HUES48 (cell line): Measurements from ENCODE around the gene SEMA3B.

Experiments
- H3K27ac ChIP-seq: one replicate; pipeline ENCODE4 v1.7.0; 2013; ENCODE audit warnings: low read depth, low read length, inconsistent platforms
- H3K27me3 ChIP-seq: 2 replicates; pipeline ENCODE4 v1.6.1; 2013; ENCODE audit warnings: mild to moderate bottlenecking, low read length; ENCODE audit not compliant: control insufficient read depth, insufficient read depth
- H3K36me3 ChIP-seq: 2 replicates; pipeline ENCODE4 v1.6.1; 2013; ENCODE audit warnings: low read length; ENCODE audit not compliant: control insufficient read depth, insufficient read depth
- H3K4me1 ChIP-seq: 2 replicates; pipeline ENCODE4 v1.6.1; 2013; ENCODE audit warnings: mild to moderate bottlenecking, low read length; ENCODE audit not compliant: control insufficient read depth, insufficient read depth
- H3K4me3 ChIP-seq: 2 replicates; pipeline ENCODE4 v1.5.1; 2013; ENCODE audit warnings: mild to moderate bottlenecking, low read depth, low read length
- H3K9ac ChIP-seq: 2 replicates; pipeline ENCODE4 v1.6.1; 2013; ENCODE audit warnings: mild to moderate bottlenecking, low read depth, low read length, moderate library complexity
- H3K9me3 ChIP-seq: 2 replicates; pipeline ENCODE4 v1.6.1; 2013; ENCODE audit warnings: low read length; ENCODE audit not compliant: control insufficient read depth, insufficient read depth

The SEMA3B gene

DNA sequence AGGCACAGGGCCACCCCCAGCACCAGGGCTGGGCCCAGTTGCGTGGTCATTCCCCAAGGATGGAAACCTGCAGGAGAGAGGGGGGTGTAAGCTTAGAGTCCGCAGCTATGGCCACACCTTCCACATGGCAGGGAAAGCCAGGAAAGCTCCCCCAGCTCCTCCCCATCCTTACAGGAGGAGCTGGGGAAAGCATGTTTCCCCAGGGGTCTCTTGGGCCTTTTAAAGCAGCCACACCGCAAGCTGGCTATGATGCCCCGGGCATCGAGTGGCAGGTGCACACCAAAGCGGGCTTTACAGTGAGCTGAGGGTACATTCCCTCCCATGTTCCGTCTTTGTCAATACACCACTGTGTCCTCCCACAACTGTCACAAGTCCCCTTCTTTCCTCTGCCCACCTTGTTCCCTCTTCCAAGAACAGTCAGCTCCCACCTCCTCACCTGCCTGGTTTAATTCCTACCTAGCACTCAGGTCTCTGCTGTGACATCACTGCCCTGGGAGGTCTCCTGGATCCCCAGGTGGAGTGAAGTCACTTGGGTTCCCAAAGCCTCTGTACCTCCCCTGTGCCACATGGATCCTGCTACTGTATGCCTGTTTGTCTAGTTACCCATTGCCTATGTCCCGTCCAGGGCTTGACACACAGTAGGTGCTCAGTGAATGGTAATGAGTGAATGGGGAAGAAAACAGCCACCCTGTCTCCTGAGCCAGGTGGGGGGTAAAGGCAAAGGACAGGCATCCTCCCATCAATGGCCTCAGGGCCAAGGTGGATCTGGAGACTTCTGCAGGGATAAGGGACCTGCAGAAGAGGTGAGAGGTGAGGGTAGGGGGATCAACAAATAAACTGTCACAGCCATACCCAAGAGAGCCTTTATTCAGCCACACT, 26.8 kb downstream of the SEMA3B start:
- Histone ChIP-seq H3K9me3 (no peaks in the 10 kb centered on the region), H3K4me3 (no peak overlapping the region), H3K27me3 (no peaks in the 10 kb centered on the region), H3K27ac (no peak overlapping the region), H3K36me3 (no peaks in the 10 kb centered on the region), H3K9ac (no peak overlapping the region), H3K4me1 (peaks cover 12% of the 10 kb centered on the region)

DNA sequence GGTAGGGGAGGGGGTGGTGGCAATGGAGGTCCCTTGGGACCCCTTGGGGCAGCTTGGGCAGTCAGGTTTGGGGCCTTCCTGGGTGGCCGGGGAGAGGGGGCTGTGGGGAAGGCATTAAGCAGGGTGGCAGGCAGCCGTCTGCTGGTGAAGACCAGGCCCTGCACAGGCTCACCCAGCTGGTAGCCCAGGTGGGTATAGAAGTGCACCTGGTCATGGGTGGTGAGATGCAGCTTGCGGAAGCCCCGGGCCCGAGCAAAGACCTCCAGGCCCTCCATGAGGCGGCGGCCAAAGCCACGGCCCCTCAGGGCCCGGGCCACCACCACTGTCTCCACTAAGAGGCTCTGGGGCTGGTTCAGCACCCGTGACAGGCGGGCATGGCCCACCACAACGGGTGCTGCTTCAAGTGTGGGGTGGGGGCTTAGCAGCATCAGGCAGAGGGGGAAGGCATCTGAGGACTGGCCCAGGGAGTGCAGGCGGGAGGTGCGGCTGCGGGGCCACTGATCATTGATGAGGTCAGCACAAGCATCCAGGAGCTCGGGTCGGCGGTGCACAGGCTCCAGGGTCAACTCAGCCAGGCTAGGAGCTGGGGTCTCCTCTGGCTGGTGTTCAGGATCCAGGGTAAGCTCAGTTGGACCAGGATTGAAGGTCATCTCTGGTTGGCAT, 27.9 kb downstream of the SEMA3B start:
- Histone ChIP-seq H3K9me3 (no peaks in the 10 kb centered on the region), H3K9ac (no peak overlapping the region), H3K4me1 (peaks cover 7% of the 10 kb centered on the region; the same call in 1 of the 2 replicates), H3K36me3 (no peaks in the 10 kb centered on the region), H3K4me3 (no peak overlapping the region), H3K27ac (no peak overlapping the region), H3K27me3 (no peaks in the 10 kb centered on the region)

DNA sequence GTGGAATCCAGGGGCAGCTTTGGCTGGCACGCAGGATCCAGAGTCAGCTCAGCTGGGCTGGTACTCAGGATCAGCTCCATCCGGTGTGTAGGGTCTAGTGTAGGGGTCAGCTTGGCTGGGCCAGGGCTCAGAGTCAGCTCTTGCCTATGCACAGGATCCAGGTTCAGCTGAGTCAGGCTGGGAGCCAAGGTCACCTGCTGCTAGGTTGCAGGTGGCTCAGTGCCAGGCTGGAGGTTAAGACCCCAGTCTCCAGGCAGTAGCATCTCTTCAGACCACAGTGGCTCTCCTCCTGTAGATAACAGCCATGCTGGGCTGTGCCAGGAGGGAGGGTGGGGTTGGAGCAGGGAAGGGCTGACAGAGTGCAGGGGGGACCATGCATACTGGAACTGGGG, 28.4 kb downstream of the SEMA3B start:
- Histone ChIP-seq H3K9me3 (no peaks in the 10 kb centered on the region), H3K4me1 (peaks cover 7% of the 10 kb centered on the region; the same call in 1 of the 2 replicates), H3K27ac (no peak overlapping the region), H3K27me3 (no peaks in the 10 kb centered on the region), H3K9ac (no peak overlapping the region), H3K36me3 (no peaks in the 10 kb centered on the region), H3K4me3 (no peak overlapping the region)

DNA sequence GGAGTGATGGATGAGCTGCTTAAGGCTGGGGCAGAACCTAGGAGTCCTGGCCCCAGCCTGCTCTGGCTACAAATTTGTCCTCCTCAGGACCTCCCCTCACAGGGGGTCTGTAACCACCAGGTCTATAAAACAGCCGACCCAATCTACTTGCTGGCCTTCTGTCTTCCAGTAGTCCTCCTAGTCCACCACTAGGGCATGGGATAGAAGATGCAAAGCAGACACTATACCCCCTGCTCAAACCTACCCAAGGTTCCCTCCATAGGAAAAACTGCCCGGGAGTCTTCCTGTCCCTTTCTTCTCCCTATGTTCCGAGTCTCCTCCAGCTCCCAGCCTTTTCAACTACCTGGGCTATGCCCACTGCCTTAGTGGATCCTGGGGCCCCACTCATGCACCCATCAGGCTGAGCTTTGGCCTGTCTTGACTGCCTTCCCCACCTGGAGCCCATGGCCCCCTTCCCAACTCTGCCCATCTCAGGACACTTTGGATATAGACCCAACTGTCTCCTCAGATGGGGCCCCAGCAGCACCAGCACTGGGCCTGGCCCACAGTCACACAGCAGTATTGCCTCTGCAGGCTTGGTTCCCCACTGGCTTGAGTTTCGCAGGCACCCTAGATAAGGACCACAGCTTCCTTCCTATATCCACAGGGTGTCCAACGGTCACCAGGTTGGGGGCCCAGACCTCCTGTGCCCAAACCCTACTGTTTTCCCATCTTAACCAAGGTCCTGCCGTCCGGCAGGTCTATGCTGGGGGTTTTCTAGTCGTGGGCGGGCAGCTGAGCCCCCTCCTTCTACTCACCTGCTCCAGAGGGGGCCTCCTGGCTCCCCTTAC, 29.2 kb downstream of the SEMA3B start:
- H3K9me3 ChIP-seq: no peaks in the 10 kb centered on the region
- H3K36me3 ChIP-seq: no peaks in the 10 kb centered on the region
- peaks cover 5% of the 10 kb centered on the region; the same call in 1 of the 2 replicates for H3K4me1 ChIP-seq
- peak overlapping the region; percentile 100 for H3K4me3 ChIP-seq
- H3K27ac ChIP-seq: no peak overlapping the region
- no peak overlapping the region for H3K9ac ChIP-seq
- H3K27me3 ChIP-seq: no peaks in the 10 kb centered on the region

DNA sequence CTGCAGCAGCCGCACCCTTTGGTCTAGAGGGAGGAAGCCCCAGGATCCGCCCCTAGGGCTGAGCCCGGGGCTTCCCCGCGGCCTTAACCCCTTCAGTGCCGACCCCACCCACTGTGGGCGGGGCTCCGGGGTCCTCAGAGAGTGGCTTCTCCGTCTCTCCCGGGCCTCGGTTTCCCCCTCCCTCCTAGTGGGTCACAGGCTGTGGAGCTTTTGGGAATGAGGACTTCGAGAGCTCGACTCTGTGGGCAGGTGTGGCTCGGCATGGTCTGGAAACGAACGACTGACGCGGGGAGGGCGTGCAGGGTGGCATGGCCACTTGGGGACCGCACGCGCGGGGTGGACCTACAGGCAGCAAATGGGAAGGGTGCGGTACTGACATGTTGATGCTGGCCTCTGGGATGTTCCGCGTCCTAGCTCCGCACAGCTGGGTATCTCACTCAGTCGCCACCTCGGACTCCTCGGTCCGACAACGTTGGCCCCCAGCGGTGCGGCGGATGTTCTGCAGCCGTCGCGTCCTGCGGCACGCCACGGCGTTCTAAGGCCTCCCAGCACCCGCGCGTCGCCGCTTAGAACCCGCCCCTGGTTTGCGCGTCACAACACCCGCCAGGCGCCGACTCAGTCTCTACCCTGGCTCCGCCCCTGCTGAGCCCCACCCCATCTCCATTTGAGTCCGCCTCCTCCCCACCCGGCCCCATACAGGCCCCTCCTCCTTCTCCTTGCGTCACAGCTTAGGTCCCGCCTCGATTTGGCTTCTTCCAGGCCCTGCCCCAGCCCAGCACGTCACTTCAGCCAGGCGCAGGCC, 30.1 kb downstream of the SEMA3B start, which contains the start of the genes HYAL3 and NAA80:
Gene HYAL3, minus strand, starts transcription at position 570 of the 802 bp plus-strand sequence. CDS start 3,803 bp downstream, outside the sequence.
Gene NAA80, minus strand, starts transcription at position 570 of the 802 bp plus-strand sequence. CDS start 1,942 bp downstream, outside the sequence.
- peaks cover 5% of the 10 kb centered on the region; the same call in 1 of the 2 replicates for H3K4me1 ChIP-seq
- H3K36me3 ChIP-seq: no peaks in the 10 kb centered on the region
- peak within 1 kb of the TSS; percentile 69 for H3K9ac ChIP-seq
- peak within 1 kb of the TSS; percentile 78 for H3K27ac ChIP-seq
- H3K27me3 ChIP-seq: no peaks in the 10 kb centered on the region
- H3K4me3 ChIP-seq: peak within 1 kb of the TSS; percentile 100
- H3K9me3 ChIP-seq: no peaks in the 10 kb centered on the region

DNA sequence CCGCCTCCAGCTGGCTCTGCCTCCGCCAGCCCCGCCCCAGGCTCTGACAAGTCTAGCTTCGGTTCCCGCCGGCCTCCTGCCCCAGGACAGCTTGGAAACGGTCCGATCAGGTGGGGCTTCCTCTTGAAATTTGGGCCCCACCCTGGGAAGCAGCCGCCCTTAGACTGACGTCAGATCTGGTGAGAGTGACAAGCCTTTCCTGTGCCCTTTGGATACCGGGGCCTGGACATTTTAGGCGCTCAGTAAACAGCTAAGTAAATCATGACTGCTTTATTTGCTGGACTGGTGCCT, 30.6 kb downstream of the SEMA3B start:
- peaks cover 5% of the 10 kb centered on the region; the same call in 1 of the 2 replicates for H3K4me1 ChIP-seq
- peak overlapping the region; percentile 63 for H3K27ac ChIP-seq
- H3K36me3 ChIP-seq: no peaks in the 10 kb centered on the region
- peak overlapping the region; percentile 14; the same call in 1 of the 2 replicates for H3K9ac ChIP-seq
- peak overlapping the region; percentile 55 for H3K4me3 ChIP-seq
- H3K27me3 ChIP-seq: no peaks in the 10 kb centered on the region
- no peaks in the 10 kb centered on the region for H3K9me3 ChIP-seq

DNA sequence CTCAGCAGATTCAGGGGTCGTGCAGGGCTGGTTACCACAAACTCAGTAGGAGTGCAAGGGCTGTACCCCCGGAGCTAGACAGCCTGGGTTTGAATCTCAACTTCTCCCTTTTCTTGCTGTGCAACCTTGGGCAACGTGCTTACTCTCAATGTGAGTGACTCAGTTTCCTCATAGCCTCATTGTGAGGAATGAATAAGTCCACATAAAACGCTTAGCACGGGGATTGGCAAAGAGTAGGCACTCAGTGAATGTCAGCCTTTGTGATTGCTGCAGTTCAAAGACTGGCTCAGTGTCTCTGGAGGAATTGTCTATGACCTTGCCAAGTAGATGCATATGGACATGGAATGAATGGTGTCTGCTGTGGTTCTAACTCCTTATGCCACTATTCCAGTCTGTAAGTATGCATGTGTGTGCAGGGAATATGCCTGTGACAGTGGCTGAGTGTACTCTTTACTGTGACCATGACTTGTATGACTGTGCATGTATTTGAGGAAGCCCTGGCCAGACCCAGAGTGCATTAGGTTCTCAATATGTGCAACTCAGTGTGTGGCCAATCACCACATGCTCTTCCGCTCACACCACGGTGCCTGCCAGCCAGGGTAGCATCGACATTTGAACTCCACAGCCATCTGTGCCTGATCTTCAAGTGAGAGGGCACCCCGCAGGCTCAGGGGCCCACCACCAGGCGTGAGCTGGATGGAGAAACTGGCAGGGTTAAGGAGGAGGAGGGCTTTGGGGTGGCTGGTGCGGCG, 31.2 kb downstream of the SEMA3B start:
- Histone ChIP-seq H3K9me3 (no peaks in the 10 kb centered on the region), H3K36me3 (no peaks in the 10 kb centered on the region), H3K27me3 (no peaks in the 10 kb centered on the region), H3K4me3 (peak overlapping the region; percentile 55), H3K9ac (peak overlapping the region; percentile 14; the same call in 1 of the 2 replicates), H3K4me1 (peaks cover 5% of the 10 kb centered on the region; the same call in 1 of the 2 replicates), H3K27ac (peak overlapping the region; percentile 63)

DNA sequence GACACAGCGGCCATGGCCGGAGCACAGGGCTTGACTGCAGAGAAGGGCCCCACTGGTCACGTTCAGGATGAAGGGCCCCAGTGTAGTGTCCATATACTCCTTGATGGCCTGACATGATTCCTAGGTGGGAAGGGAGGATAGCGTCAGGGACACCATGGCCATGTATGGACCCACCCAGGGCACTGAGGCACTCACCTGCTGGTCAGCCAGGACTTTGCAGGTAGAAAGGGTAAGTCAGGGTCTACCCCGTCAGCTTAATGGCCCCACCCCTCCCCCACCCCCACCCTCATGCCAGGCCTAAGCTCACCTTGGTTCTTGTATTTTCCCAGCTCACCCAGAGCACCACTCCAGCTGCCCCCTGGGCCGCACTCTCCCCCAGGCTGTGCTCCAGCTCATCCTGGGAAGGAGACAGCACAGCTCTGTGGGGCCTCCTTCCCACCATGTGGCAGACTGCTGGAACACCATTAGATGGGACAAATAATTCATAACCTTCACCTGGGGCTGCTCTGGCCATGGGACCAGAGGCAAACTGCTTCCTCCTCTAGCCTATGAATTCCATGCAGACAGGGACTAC, 31.8 kb downstream of the SEMA3B start:
- no peaks in the 10 kb centered on the region for H3K36me3 ChIP-seq
- no peak overlapping the region for H3K9ac ChIP-seq
- peaks cover 5% of the 10 kb centered on the region; the same call in 1 of the 2 replicates for H3K4me1 ChIP-seq
- H3K4me3 ChIP-seq: no peak overlapping the region
- no peak overlapping the region for H3K27ac ChIP-seq
- H3K27me3 ChIP-seq: no peaks in the 10 kb centered on the region
- H3K9me3 ChIP-seq: no peaks in the 10 kb centered on the region

DNA sequence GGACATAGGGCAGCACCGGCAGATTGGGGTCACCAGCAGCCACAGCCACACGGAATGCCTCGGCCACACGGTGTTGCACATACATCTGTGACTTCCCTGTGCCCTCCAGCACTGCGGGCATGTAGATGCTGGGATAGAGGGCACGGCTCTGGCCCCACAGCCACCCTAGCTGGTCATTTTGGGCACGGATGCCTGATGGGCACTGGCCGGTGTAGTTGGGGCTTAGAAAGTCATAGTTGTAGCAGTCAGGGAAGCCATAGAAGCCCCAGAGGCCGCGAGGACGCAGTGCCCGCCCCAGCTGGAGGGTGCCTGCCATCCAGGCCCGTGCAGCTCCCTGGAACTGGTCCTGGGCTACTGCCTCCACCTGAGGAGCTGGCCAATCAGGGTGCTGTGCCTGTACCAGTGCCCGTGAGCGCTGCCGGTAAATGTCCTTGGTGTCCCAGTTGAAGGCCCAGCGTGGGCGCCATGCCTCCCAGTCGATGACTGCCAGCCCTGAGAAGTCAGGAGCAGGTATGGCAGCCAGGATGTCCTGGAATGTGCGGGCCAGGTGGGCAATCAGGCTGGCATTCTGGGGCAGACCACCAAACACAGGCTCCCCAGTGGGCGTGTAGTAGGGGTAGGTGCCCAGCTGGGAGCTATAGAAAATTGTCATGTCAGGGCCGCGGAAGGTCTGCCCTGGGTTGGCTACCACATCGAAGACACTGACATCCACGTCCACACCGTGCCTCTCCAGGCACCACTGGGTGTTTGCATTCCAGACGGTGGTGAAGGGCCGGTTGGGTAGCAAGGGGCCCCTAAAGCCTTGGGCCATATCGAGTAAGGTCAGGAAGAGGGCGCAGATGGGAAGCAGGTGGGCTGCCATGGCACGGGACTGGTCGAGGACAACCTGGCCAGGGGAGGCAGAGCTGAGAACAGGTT, 33.4 kb downstream of the SEMA3B start:
- H3K36me3 ChIP-seq: no peaks in the 10 kb centered on the region
- peaks cover 5% of the 10 kb centered on the region; the same call in 1 of the 2 replicates for H3K4me1 ChIP-seq
- H3K9ac ChIP-seq: no peak overlapping the region

More for the DNA sequence above, 33.4 kb downstream of the SEMA3B start:
- Histone ChIP-seq H3K9me3 (peaks cover 6% of the 10 kb centered on the region), H3K4me3 (no peak overlapping the region), H3K27me3 (no peaks in the 10 kb centered on the region), H3K27ac (no peak overlapping the region)
